DND-41 (cell line): ENCODE measurements around the gene KCTD19.

Source experiments
- ATAC-seq: fragments of 200-7000 bp; cut with Tn5 transposase; 3 replicates; pipeline ENCODE4 v1.9.1; 2021; ENCODE audit warnings: low read depth; ENCODE audit not compliant: insufficient read depth
- DNase-seq: peaks from one replicate; pipeline ENCODE4 v3.0.0-alpha.2; 2020
- H2AFZ ChIP-seq: 2 replicates; pipeline ENCODE4 v1.6.0; 2012; ENCODE audit warnings: low read depth, low read length
- H3K27ac ChIP-seq: 2 replicates; pipeline ENCODE4 v1.5.1; 2012; ENCODE audit warnings: low read length, inconsistent platforms
- H3K27me3 ChIP-seq: fragments of 200-600 bp; sonication (generic); 2 replicates; pipeline ENCODE4 v1.6.0; 2012; ENCODE audit warnings: low read length, mild to moderate bottlenecking, inconsistent platforms; ENCODE audit not compliant: insufficient read depth, poor library complexity
- H3K36me3 ChIP-seq: 2 replicates; pipeline ENCODE4 v1.5.1; 2012; ENCODE audit warnings: low read length, inconsistent platforms; ENCODE audit not compliant: insufficient read depth
- H3K4me1 ChIP-seq: 2 replicates; pipeline ENCODE4 v1.5.1; 2012; ENCODE audit warnings: mild to moderate bottlenecking, low read length; ENCODE audit not compliant: insufficient read depth
- H3K4me2 ChIP-seq: 2 replicates; pipeline ENCODE4 v1.6.0; 2012; ENCODE audit warnings: mild to moderate bottlenecking, moderate library complexity, low read length, inconsistent platforms; ENCODE audit not compliant: insufficient read depth
- H3K4me3 ChIP-seq, 2 experiments: fragments of 200-600 bp in 1 of 2; shearing (Covaris generic) in 1 of 2; 2 replicates each; pipeline ENCODE4 v1.5.1; 2012 to 2016; ENCODE audit warnings: inconsistent platforms in 2 of 2, low read length in 2 of 2, mild to moderate bottlenecking in 2 of 2, low read depth in 1 of 2, moderate library complexity in 1 of 2
- H3K79me2 ChIP-seq: 2 replicates; pipeline ENCODE4 v1.6.0; 2012; ENCODE audit warnings: low read length, inconsistent platforms; ENCODE audit not compliant: insufficient read depth
- H3K9ac ChIP-seq: 2 replicates; pipeline ENCODE4 v1.6.0; 2012; ENCODE audit warnings: low read depth, mild to moderate bottlenecking, inconsistent platforms, low read length, moderate library complexity
- H3K9me3 ChIP-seq: 2 replicates; pipeline ENCODE4 v1.5.1; 2012; ENCODE audit warnings: low read length, moderate library complexity, mild to moderate bottlenecking, inconsistent platforms; ENCODE audit not compliant: insufficient read depth, severe bottlenecking
- H4K20me1 ChIP-seq: 2 replicates; pipeline ENCODE4 v1.6.0; 2012; ENCODE audit warnings: low read length; ENCODE audit not compliant: insufficient read depth
- CTCF ChIP-seq: IDR thresholded peaks from 2 replicates; pipeline ENCODE4 v1.5.1; 2012; ENCODE audit warnings: borderline replicate concordance, low read length, moderate library complexity, mild to moderate bottlenecking; ENCODE audit not compliant: poor library complexity, severe bottlenecking; ENCODE audit errors: extremely low read depth
- EZH2 ChIP-seq: IDR thresholded peaks from 3 replicates; pipeline ENCODE4 v1.6.1; 2012; ENCODE audit warnings: borderline replicate concordance, low read depth, mild to moderate bottlenecking, moderate library complexity, low read length, inconsistent platforms; ENCODE audit not compliant: severe bottlenecking

Gene KCTD19

DNA sequence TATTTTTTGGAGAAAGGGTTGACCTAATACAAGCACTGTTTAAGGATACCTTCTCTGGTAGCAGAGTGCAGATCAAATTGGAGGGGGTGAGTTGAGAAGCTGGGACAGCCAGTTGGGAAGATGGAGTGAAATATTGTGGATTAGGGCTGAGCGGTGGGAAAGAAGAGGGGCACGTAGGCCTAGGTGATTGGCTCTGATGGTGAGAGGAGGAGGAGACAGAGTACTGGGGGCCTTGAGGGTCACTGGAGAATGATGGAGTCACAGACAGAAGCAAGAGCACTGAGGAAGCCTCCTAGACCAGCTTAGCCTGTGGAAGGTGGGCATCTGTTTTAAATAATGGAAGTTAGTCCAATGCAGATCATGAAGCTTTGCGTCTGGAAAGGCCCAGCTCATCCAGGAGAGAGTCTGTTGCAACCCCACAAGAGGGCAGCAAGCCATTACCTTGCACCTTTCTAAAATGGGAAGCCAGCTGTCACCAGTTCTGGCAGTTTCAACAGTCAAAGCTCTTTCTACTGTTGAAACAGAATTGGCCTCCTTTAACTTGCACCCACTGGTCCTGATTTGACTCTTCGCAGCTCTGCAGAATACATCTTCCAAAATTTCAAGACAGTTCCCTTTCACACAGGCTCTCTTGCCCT is 66.0 kb downstream of the KCTD19 start:
- no peaks in the 10 kb centered on the region for H3K36me3 ChIP-seq
- DNase-seq (no peak), ATAC-seq (peak; percentile 66; the same call in 2 of the 3 replicates)
- no peaks in the 10 kb centered on the region for H3K4me1 ChIP-seq
- no peak overlapping the region for H3K4me3 ChIP-seq
- TF ChIP-seq EZH2 (no peak), CTCF (peak; percentile 62)
- no peaks in the 10 kb centered on the region for H4K20me1 ChIP-seq
- no peaks in the 10 kb centered on the region for H3K9me3 ChIP-seq
- no peak overlapping the region for H3K4me2 ChIP-seq
- no peak overlapping the region for H3K27ac ChIP-seq
- H2AFZ ChIP-seq = no peak overlapping the region
- H3K27me3 ChIP-seq = peaks cover 27% of the 10 kb centered on the region
- H3K9ac ChIP-seq = no peak overlapping the region
- H3K79me2 ChIP-seq = no peaks in the 10 kb centered on the region

GRCh38 chr16:67259705-67260104 is 66.8 kb downstream of the KCTD19 start:
- ATAC-seq = no peak
- H4K20me1 ChIP-seq = no peaks in the 10 kb centered on the region

GRCh38 chr16:67258161-67258835 is 68.2 kb downstream of the KCTD19 start:
- Histone ChIP-seq H3K9ac (no peak overlapping the region), H4K20me1 (no peaks in the 10 kb centered on the region)
- no peak for DNase-seq

More at GRCh38 chr16:67259705-67260104, 66.8 kb downstream of the KCTD19 start:
- H3K4me3 ChIP-seq = no peak overlapping the region
- TF ChIP-seq CTCF (no peak), EZH2 (no peak)
- H3K4me1 ChIP-seq = no peaks in the 10 kb centered on the region
- H3K9ac ChIP-seq = no peak overlapping the region
- H3K4me2 ChIP-seq = no peak overlapping the region
- H3K9me3 ChIP-seq = no peaks in the 10 kb centered on the region
- no peak overlapping the region for H3K27ac ChIP-seq
- H2AFZ ChIP-seq = no peak overlapping the region
- no peak for DNase-seq
- H3K27me3 ChIP-seq = peaks cover 20% of the 10 kb centered on the region
- H3K36me3 ChIP-seq = no peaks in the 10 kb centered on the region
- H3K79me2 ChIP-seq = no peaks in the 10 kb centered on the region

More at GRCh38 chr16:67258161-67258835, 68.2 kb downstream of the KCTD19 start:
- no peaks in the 10 kb centered on the region for H3K9me3 ChIP-seq
- no peak overlapping the region for H3K4me3 ChIP-seq
- H3K4me1 ChIP-seq = no peaks in the 10 kb centered on the region
- H3K27ac ChIP-seq = no peak overlapping the region
- no peak overlapping the region for H2AFZ ChIP-seq
- no peak overlapping the region for H3K4me2 ChIP-seq
- no peaks in the 10 kb centered on the region for H3K36me3 ChIP-seq
- ATAC-seq = no peak
- TF ChIP-seq CTCF = no peak
- no peak for TF ChIP-seq EZH2
- H3K79me2 ChIP-seq = no peaks in the 10 kb centered on the region
- H3K27me3 ChIP-seq = peaks cover 12% of the 10 kb centered on the region
